Activated naive CD8-positive, alpha-beta T cell (primary cell): ENCODE results near the gene CLRN2.

ENCODE experiments used
- H3K27ac Mint-ChIP-seq: one replicate; pipeline ENCODE4 v1.8.0; 2021; ENCODE audit warnings: mixed read lengths
- H3K27me3 Mint-ChIP-seq: one replicate; pipeline ENCODE4 v1.8.0; 2021; ENCODE audit warnings: mixed read lengths
- H3K36me3 Mint-ChIP-seq: one replicate; pipeline ENCODE4 v1.8.0; 2021; ENCODE audit warnings: mixed read lengths
- H3K4me1 Mint-ChIP-seq: one replicate; pipeline ENCODE4 v1.8.0; 2021; ENCODE audit warnings: low read depth, mixed read lengths
- H3K4me3 Mint-ChIP-seq: one replicate; pipeline ENCODE4 v1.8.0; 2021; ENCODE audit warnings: mild to moderate bottlenecking, mixed read lengths
- H3K9me3 Mint-ChIP-seq: one replicate; pipeline ENCODE4 v1.8.0; 2021; ENCODE audit warnings: low read depth, mixed read lengths

Gene CLRN2

DNA sequence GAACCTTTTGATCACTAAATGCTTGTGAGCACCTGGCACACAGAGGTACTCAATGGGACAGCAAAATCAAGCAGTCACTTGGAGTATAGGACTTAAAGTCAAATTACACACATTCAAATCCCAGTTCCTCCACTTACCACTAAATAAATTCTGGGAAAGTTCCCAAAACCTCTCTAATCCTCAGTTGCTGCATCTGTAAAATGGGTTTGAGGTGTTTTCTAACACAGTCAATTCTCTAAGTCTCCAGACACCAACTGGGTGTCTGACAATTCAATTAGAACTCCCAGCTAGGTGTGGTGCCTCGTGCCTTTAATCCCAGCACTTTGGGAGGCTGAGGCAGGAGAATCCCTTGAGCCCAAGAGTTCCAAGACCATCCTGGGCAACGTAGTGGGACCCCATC lies 22.1 kb upstream of the CLRN2 start:
- Mint-ChIP-seq H3K36me3 (peaks cover 3% of the 10 kb centered on the region), H3K4me1 (peaks cover 9% of the 10 kb centered on the region), H3K27me3 (no peaks in the 10 kb centered on the region), H3K9me3 (no peaks in the 10 kb centered on the region), H3K4me3 (no peak overlapping the region), H3K27ac (no peak overlapping the region)

DNA sequence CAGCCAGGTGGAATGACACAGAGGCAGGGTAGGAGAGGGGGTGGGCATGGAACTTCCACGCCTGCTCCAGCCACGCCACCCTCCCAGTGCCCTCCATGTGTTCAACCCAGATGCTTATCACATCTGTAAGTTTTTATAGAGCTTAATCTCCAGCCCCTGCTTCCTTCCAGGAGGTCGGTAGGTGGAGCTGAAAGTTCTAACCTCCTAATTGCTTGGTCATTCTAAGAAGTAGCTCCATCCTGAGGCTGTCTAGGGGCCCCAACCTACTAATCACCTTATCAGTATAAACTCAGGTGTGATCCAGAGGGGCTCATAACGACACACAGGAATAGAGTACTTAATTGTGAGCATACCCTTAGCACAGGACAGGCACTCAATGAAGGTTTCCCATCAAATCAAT lies 21.3 kb upstream of the CLRN2 start:
- Mint-ChIP-seq H3K27me3 (no peaks in the 10 kb centered on the region), H3K27ac (no peak overlapping the region), H3K9me3 (no peaks in the 10 kb centered on the region), H3K4me1 (peaks cover 9% of the 10 kb centered on the region), H3K4me3 (no peak overlapping the region), H3K36me3 (no peaks in the 10 kb centered on the region)

DNA sequence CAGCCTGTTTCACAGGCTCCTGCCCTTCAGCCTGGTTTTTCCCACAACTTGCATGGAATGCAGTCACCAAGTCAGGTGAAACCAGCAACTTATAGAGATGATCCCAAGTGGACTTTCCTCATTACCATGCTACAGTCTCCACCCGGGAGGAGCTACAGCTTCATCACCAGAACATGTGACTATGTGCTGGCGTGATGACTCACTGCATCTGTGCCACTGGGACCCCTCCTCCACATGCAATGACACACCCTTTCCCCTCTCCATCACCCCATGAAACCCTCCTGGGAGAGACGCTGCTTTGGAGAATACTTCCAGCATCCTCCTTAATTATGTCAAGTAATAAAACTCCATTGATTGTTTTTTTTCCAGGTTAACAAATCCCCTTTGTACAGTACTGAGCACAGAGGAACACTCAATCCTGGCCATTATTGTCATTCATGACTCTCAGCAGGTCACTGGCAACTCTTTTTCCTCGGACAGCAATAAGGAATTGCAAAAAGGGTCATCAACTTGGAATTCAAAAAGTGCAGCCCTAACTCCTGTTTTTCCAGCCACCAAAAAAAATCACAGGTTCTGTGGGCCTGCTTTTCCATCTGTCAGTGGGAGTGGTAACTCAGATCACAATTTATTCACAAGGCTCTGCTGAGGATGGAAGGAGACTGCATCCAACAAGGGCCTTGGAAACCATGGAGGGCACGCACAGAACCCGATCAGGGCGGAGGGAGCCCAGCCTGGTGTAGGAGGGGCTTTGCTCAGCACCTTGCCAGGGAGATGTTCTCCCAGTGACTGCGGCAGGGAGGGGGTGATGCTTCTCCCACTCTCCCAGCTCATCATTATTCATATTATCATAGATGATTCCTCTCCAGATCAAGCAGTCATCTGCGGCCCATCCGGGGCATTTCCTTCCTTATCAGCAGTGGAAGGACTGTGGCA lies 20.4 kb upstream of the CLRN2 start:
- Mint-ChIP-seq H3K27me3 (no peaks in the 10 kb centered on the region), H3K4me1 (peaks cover 9% of the 10 kb centered on the region), H3K27ac (no peak overlapping the region), H3K4me3 (no peak overlapping the region), H3K36me3 (peaks cover 2% of the 10 kb centered on the region), H3K9me3 (no peaks in the 10 kb centered on the region)

DNA sequence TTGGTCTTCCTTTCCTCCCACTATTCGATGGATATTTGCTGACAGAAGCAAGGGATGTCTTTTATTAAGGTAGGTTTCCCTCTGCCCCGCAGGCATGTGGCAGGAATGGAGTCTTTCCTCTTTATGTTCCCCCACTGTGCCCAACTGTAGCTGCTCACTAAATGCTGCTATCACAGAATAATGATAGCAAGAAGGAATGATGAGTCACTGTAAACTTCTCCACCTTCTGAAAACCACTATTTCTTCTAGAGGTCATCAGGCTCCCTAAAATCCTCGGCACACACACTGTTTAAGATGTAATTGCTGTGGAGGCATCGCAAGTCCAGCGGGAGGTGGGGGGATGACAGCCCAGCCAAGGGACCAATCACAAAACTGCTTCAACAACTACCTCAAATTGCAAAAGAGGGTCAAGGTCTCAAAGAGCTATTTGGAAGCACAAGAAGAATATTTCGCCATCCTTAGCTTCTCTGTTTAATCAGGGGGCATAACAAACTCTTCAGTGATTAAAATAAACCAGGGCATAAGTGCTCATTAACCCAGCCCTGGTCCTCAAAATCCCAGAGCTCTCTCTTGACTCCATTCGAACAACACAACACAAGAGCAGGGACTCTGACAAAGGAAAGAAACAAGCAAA lies 17.0 kb upstream of the CLRN2 start:
- Mint-ChIP-seq H3K4me3 (no peak overlapping the region), H3K27me3 (no peaks in the 10 kb centered on the region), H3K4me1 (peaks cover 13% of the 10 kb centered on the region), H3K27ac (peak overlapping the region; percentile 16), H3K9me3 (no peaks in the 10 kb centered on the region), H3K36me3 (peaks cover 7% of the 10 kb centered on the region)

DNA sequence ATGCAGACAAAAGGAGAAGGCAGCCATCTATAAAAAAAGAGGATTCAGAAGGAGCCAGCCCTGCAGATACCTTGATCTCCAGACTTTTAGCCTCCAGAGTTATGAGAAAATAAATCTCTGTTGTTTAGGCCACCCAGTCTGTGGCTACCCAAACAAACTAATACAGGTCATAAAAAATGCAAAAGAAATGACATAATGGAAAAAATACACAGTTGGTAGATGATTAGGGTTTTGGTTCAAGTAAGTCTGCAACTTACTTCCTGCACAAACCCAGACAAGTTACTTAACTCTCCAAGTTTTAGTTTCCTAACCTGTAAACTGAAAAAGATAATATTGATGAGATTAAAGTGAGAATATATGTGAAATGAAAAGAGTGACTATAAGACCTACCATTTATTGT lies 14.4 kb upstream of the CLRN2 start:
- H3K27me3 Mint-ChIP-seq, result no peaks in the 10 kb centered on the region
- no peak overlapping the region for H3K4me3 Mint-ChIP-seq
- H3K27ac Mint-ChIP-seq, result no peak overlapping the region
- no peaks in the 10 kb centered on the region for H3K9me3 Mint-ChIP-seq
- peaks cover 13% of the 10 kb centered on the region for H3K36me3 Mint-ChIP-seq
- H3K4me1 Mint-ChIP-seq, result peaks cover 8% of the 10 kb centered on the region

DNA sequence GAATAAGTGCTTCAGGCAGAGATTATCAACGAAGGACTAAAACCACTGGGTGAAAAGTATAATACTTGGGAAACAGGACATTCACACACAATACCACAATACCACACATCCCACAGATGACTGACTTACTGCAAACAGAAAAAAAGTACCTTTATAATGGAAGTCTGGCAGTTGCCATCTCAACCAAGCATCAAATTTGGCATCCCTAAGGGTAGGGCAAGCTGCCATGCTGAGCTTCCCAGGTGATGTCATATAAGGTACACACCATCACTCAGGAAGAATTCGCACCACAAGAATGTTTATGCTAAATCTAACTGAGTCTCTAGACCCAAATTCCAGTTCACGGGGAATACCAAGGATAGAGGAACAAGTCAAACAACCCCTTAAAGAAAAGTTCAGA lies 12.2 kb upstream of the CLRN2 start:
- peaks cover 16% of the 10 kb centered on the region for H3K36me3 Mint-ChIP-seq
- H3K27ac Mint-ChIP-seq, result no peak overlapping the region
- H3K4me3 Mint-ChIP-seq, result no peak overlapping the region
- H3K9me3 Mint-ChIP-seq, result no peaks in the 10 kb centered on the region
- H3K27me3 Mint-ChIP-seq, result no peaks in the 10 kb centered on the region
- peaks cover 13% of the 10 kb centered on the region for H3K4me1 Mint-ChIP-seq

DNA sequence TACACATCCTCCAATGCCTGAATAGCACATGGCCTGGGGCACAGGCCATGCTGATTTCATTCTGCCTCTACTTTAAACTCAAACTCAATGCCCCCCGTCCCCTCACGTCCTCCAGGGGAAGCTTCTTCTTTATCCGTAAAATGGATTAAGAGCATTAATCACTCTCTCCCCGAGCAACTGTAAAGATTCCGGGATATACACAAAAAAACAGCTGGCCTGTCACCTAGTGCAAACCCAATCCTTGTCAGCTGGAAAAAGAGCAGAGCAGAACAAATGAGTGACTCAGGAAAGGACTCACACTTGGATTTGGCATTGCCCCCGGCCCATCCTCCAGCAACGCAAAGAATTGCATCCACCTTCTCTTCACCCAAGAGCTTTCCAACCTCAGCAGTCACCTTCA lies 10.9 kb upstream of the CLRN2 start:
- no peaks in the 10 kb centered on the region for H3K27me3 Mint-ChIP-seq
- H3K27ac Mint-ChIP-seq, result no peak overlapping the region
- H3K9me3 Mint-ChIP-seq, result no peaks in the 10 kb centered on the region
- peaks cover 16% of the 10 kb centered on the region for H3K36me3 Mint-ChIP-seq
- H3K4me3 Mint-ChIP-seq, result no peak overlapping the region
- H3K4me1 Mint-ChIP-seq, result peaks cover 15% of the 10 kb centered on the region

DNA sequence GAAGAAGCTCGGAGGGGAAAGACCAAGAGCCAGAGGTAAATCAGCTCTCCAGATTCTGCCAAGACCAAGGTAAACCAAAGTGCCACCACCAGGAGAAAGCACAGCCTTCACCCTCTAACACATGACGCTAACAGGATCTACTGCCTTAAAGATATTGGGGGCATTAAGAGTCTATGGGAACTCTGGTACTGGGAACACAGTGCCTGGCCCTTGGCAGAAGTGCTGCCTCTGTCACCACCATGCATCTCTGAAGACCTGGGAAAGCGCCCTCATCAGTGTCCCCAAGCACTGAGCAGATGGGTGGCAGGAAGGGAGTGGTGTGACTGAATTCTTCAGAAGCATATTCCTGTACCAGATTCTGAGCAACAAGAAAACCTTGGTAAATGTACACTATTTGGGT lies 4.4 kb upstream of the CLRN2 start:
- H3K36me3 Mint-ChIP-seq, result peaks cover 5% of the 10 kb centered on the region
- no peak overlapping the region for H3K27ac Mint-ChIP-seq
- H3K4me1 Mint-ChIP-seq, result peaks cover 36% of the 10 kb centered on the region
- no peaks in the 10 kb centered on the region for H3K9me3 Mint-ChIP-seq
- H3K4me3 Mint-ChIP-seq, result peak overlapping the region; percentile 99
- H3K27me3 Mint-ChIP-seq, result no peaks in the 10 kb centered on the region

DNA sequence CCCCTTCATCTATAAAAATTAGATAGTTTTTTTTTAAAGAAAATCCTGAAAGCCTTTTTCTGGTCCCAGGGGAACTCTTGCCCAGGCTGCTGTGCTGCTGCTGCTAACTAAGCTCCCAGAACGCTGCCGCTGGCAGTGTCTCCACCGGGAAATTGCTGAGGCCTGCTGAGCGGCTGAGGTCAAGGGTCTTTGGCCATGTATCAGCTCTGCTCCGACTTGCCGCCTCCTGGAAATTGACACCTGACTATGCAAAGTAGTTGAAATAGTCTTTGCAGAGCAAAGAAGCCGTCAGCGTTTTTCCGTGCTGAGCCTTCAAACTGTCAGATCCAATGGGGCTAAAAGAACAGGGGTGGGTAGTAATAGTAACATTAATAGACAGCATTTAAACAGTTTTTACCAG lies 3.9 kb upstream of the CLRN2 start:
- Mint-ChIP-seq H3K4me1 (peaks cover 34% of the 10 kb centered on the region), H3K27ac (peak overlapping the region; percentile 98), H3K9me3 (no peaks in the 10 kb centered on the region), H3K4me3 (peak overlapping the region; percentile 99), H3K27me3 (no peaks in the 10 kb centered on the region), H3K36me3 (peaks cover 3% of the 10 kb centered on the region)

DNA sequence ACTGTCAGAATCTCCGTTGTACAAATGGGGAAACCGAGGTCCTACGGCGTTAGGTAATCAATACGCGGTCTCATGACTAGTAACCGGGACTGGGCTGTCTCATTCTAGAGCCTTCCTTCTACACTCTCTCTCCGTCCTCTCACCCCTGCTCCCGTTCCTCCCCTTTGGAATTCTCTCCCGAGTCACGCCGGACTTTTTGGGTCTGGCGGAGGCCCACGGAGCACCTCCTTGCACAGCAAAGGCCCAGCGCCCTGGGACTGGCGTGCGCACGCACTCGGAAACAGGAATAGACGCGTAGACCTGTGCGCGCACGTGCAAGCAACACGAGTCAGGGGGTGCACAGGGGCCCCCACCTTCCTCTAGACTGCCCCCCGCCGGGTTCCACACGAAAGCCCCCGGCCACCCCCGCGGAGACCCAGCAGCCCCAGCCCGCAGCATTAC lies 3.4 kb upstream of the CLRN2 start:
- Mint-ChIP-seq H3K36me3 (peaks cover 3% of the 10 kb centered on the region), H3K4me3 (peak overlapping the region; percentile 99), H3K9me3 (no peaks in the 10 kb centered on the region), H3K4me1 (peaks cover 33% of the 10 kb centered on the region), H3K27ac (peak overlapping the region; percentile 98), H3K27me3 (peaks cover under 1% of the 10 kb centered on the region)

DNA sequence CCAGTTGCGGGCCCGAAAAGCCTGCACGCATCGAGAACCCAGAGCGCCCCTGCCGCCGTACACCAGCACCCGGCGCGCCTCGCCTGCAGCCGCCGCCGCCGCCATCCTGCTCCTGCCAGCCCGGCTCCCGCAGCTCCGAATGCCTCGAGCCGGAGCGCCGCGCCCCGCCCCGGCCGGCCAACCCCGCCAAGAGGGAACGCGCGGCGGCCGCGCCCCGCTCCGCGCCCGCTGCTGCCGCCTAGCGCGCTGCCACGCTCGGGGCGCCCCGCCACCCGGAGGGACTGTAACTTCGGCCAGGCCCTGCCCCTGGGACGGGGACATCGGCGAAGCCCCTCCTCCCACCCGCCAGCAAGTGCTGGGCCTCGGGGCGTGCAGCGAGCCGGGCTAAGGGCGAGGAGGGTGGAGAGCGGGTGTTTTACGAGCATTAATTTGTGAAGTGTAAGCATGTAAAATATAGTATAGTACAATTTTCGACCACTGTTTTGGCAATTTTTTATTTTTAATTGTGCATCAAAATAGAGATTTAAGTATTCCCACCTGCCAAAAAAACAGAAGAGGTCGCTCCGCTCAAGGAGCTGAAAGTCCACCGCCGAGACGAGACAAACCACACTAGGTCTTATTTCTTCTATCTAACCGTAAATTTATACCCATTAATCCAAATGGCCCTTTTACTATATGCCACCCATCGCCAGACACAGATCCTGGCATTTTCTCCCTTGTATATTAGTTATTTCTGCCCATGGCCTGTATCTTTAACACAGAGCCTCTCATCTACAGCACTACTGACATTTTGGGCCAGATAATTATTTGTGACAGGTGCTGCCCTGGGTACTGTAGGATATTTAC lies 2.8 kb upstream of the CLRN2 start, which contains the start of gene QDPR:
Gene QDPR (minus strand): TSS at position 141 of the 846 bp plus-strand sequence. CDS start 36 bp downstream, at position 105.
- Mint-ChIP-seq H3K36me3 (peaks cover 3% of the 10 kb centered on the region), H3K4me1 (peaks cover 31% of the 10 kb centered on the region), H3K9me3 (no peaks in the 10 kb centered on the region), H3K27me3 (peaks cover 5% of the 10 kb centered on the region), H3K4me3 (peak within 1 kb of the TSS; percentile 99), H3K27ac (peak within 1 kb of the TSS; percentile 98)

DNA sequence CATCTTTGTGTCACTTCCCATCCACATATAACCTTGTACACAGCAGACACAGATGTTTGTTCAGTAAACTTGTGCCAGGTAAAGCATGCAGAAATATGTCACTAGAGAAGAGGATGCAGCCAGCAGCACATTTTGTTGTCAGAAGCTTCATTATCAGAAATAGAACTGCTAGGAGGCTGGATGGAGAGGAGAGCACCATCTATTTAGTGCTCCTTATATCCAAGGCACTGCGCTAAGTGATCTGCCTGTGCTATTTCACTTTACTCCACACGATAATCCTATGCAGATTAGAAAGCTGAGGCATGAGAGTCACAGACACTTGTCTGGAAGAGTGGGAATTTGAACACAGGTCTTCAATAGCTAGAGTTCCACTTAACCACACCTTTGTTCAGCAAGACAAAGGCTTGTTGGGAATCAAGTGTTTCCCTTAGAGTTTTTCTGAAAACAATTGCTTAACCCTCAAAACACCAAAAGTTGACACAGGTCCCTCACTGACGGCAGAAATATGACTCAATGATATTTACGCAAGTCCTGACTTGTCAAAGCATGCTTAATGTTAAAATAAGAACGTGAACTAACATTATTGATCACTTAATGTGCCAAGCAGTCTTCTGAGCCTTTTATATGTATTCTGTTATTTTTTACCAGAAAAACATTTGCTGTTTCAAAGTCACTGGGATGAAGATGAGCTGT lies 1.8 kb upstream of the CLRN2 start:
- Mint-ChIP-seq H3K27me3 (peaks cover 5% of the 10 kb centered on the region), H3K36me3 (peaks cover 3% of the 10 kb centered on the region), H3K9me3 (no peaks in the 10 kb centered on the region), H3K4me1 (peaks cover 31% of the 10 kb centered on the region), H3K4me3 (peak overlapping the region; percentile 83), H3K27ac (peak overlapping the region; percentile 83)

DNA sequence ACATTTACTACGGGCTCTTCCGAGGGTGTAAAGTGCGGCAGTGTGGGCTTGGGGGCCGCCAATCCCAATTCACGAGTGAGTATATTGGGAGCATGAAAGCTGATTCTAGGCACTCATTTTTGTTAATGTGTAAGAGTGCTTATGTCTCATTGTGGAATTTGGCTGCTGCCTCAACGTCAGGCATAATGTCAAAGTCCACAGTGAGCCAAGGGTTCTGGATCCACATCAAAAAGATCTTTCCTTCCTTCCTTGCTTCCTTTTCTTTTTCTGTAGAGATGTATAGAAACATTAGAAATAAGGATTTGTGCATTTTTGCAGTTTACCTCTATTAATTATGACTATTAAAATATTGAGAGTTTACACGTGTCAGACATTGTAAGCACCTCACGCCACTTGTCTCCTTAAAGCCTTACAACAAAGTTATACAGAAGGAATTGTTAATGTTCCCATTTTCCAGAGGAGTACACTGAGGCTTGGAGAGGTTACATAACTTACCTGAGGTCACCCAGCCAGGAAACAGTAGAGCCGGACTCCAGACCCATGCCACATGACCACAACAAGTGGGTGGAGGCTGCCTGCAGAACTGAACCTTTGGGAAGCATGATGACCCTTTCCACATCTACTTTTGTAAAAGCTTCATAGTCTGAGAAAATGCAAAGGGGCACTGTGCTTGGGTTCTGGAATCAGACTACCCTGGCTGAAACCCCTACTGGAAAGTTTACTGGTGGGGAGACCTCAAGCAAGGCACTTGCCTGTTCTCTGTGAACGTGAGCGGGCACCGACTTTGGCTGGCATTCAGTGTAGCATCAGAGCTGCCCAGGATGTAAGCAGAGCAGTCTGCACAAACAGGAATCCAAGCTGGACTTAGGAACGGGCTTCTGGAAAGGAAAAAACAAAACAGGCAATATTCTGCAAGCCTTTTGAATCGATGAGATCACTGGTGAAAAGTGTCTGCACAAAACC lies 761 bp downstream of the CLRN2 start:
- H3K27me3 Mint-ChIP-seq, result peaks cover 14% of the 10 kb centered on the region
- H3K27ac Mint-ChIP-seq, result no peak overlapping the region
- H3K36me3 Mint-ChIP-seq, result no peaks in the 10 kb centered on the region
- no peaks in the 10 kb centered on the region for H3K9me3 Mint-ChIP-seq
- peaks cover 17% of the 10 kb centered on the region for H3K4me1 Mint-ChIP-seq
- H3K4me3 Mint-ChIP-seq, result no peak overlapping the region
